Esophagus muscularis mucosa (tissue), 4 donors: ENCODE data around the gene ALOX12B. TPM values are rescaled to one million over a fixed set of nuclear protein-coding genes. Genes with fewer than 3 reads are reported as not detected.

Source experiments
- DNase-seq: peaks from one replicate; pipeline ENCODE4 v3.0.0-alpha.2; 2017; ENCODE audit errors: extremely low spot score
- H3K27ac ChIP-seq, 4 donors: fragments of 200-600 bp; sonication (generic); replicated peaks in 1 of 4; 1 replicate in 3 of 4; 2 replicates in 1 of 4; pipeline ENCODE4 v1.5.1; 2016 to 2019; ENCODE audit warnings: mild to moderate bottlenecking in 1 of 4
- H3K27me3 ChIP-seq, 4 donors: fragments of 200-600 bp; sonication (generic); one replicate each; pipeline versions ENCODE4 v1.5.1 to v1.6.0; 2016 to 2019
- H3K36me3 ChIP-seq, 4 donors: fragments of 200-600 bp; sonication (generic); one replicate each; pipeline ENCODE4 v1.5.1; 2016 to 2019
- H3K4me1 ChIP-seq, 4 donors: fragments of 200-600 bp; sonication (generic); one replicate each; pipeline ENCODE4 v1.5.1; 2016 to 2019
- H3K4me3 ChIP-seq, 4 donors: fragments of 200-600 bp; sonication (generic); 1 replicate in 2 of 4; 2 replicates in 2 of 4; pipeline ENCODE4 v1.5.1; 2016 to 2019; ENCODE audit warnings: mild to moderate bottlenecking in 4 of 4, moderate library complexity in 1 of 4
- H3K9me3 ChIP-seq, 4 donors: fragments of 200-600 bp; sonication (generic); 1 replicate in 3 of 4; 2 replicates in 1 of 4; pipeline ENCODE4 v1.5.1; 2016 to 2019
- EP300 ChIP-seq: sonication (generic); formaldehyde crosslinking; IDR thresholded peaks from one replicate; pipeline ENCODE4 v1.6.1; 2017; ENCODE audit warnings: antibody characterized with exemption
- POLR2A ChIP-seq: fragments of 450-650 bp; IDR thresholded peaks from one replicate; pipeline ENCODE4 v1.6.1; 2017; ENCODE audit warnings: antibody characterized with exemption, moderate library complexity, mild to moderate bottlenecking, low read depth
- POLR2AphosphoS5 ChIP-seq, 2 donors: sonication (generic); formaldehyde crosslinking; IDR thresholded peaks; one replicate each; pipeline ENCODE4 v1.6.1; 2017; ENCODE audit warnings: antibody characterized with exemption in 2 of 2
- WGBS: methylation state at CpG from one replicate; pipeline ENCODE4 v1.1.5; 2018; 5-methylcytosine and 5-hydroxymethylcytosine counted together
- intact Hi-C: fragments of 100-400 bp; cut with DNase I; formaldehyde crosslinking; loops from one replicate; pipeline ENCODE4 v1.15.1; 2023
- total RNA-seq, 4 donors: library from RNA; depleted of rRNA; stranded (reverse); fragments of >200 nt; gene quantifications; one replicate each; pipeline versions ENCODE4 v1.1.0 to v1.2.1, GENCODE V29; 2016
- TF ChIP-seq, protein P1 (sequence below), 3 experiments: fragments of 200-600 bp in 2 of 3; fragments of 450-650 bp in 1 of 3; sonication (generic) in 2 of 3; IDR thresholded peaks; one replicate each; pipeline ENCODE4 v1.5.1; 2017 to 2019; ENCODE audit warnings: antibody characterized with exemption in 3 of 3, mild to moderate bottlenecking in 2 of 3, moderate library complexity in 1 of 3

ALOX12B gene
- total RNA-seq, 4 donors from 2014 or later: not detected

DNA sequence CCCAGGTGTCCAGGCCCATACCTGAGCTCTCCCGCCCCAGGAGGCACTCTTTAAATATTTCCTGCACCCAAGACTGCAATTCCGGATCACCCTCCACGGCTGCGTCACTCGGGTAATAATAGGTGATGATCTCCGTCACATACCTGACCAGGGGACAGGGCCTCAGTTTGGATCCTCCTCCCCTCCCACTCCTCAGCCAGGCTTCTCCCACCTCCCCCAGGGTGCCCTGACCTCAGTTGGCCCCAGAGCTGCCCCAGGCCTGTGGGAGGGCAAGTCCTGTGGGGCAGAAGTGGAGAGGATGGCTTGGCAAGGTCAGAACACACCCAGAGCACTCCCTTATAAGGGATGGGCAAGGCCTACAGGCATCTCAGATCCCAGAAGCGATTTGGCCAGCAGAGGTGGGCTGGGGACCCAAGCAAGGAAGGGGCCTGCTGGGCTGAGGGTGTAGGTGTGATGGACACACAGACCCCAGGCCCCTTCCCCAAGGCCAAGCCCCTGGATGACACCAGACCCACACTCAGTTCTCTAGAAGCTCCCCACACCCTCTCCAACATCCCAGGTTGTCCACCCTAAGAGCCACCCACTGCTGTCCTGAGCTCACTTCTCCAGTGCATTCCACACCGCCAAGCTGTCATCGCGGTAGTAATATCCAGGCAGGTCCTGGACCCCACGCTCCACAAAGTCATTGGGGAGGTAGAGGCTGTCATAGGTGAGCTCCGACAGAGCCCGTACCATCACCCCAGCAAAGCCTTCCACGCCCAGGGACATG is 11.8 kb downstream of the ALOX12B start:
- no peak for TF ChIP-seq POLR2A
- WGBS: 92% methylated on average over 9 of the region's 14 CpGs
- Histone ChIP-seq H3K4me3 (no peak overlapping the region), H3K27ac (no peak overlapping the region), H3K27me3 (peaks cover 8 to 98% (median 58%) of the 10 kb centered on the region in 4 donors), H3K4me1 (peaks cover 30 to 41% (median 40%) of the 10 kb centered on the region in 4 donors), H3K36me3 (no peaks in the 10 kb centered on the region), H3K9me3 (no peaks in the 10 kb centered on the region)
- intact Hi-C loops: no loop called here
- DNase-seq: no peak

DNA sequence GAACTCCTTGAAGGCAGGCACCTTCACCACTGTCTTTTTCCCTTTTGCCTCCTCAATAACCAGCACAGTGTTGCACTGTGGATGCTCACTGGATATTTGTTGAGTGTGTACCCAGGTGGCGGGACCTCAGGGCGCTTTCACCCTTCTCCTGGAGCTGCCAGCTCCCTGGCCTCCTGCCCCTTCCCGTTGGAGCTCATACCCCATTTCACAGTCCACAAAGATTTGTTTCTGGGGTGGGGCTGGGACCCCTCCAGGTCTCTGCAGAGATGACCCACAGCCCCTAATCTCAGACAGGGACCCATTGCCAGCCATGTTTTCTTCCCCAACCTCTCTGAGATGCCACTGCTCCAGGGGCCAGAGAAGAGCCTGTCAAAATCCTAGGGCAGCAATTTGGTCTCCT is 12.4 kb downstream of the ALOX12B start:
- H3K4me1 ChIP-seq: peaks cover 26 to 36% (median 34%) of the 10 kb centered on the region in 4 donors
- TF ChIP-seq POLR2AphosphoS5 (IDR thresholded peaks at IDR 0.05) (no peak), EP300 (no peak), POLR2A (no peak)
- TF ChIP-seq, protein P1, sequence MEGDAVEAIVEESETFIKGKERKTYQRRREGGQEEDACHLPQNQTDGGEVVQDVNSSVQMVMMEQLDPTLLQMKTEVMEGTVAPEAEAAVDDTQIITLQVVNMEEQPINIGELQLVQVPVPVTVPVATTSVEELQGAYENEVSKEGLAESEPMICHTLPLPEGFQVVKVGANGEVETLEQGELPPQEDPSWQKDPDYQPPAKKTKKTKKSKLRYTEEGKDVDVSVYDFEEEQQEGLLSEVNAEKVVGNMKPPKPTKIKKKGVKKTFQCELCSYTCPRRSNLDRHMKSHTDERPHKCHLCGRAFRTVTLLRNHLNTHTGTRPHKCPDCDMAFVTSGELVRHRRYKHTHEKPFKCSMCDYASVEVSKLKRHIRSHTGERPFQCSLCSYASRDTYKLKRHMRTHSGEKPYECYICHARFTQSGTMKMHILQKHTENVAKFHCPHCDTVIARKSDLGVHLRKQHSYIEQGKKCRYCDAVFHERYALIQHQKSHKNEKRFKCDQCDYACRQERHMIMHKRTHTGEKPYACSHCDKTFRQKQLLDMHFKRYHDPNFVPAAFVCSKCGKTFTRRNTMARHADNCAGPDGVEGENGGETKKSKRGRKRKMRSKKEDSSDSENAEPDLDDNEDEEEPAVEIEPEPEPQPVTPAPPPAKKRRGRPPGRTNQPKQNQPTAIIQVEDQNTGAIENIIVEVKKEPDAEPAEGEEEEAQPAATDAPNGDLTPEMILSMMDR (IDR thresholded peaks at IDR 0.05): no peak
- H3K27me3 ChIP-seq: peaks cover 8 to 98% (median 57%) of the 10 kb centered on the region in 4 donors
- no peak overlapping the region for H3K4me3 ChIP-seq
- no peaks in the 10 kb centered on the region for H3K9me3 ChIP-seq
- no peak overlapping the region for H3K27ac ChIP-seq
- no peaks in the 10 kb centered on the region for H3K36me3 ChIP-seq
- DNase-seq: no peak
- intact Hi-C loops: no loop called here
- WGBS: 80% methylated on average over 1 of the region's 3 CpGs

DNA sequence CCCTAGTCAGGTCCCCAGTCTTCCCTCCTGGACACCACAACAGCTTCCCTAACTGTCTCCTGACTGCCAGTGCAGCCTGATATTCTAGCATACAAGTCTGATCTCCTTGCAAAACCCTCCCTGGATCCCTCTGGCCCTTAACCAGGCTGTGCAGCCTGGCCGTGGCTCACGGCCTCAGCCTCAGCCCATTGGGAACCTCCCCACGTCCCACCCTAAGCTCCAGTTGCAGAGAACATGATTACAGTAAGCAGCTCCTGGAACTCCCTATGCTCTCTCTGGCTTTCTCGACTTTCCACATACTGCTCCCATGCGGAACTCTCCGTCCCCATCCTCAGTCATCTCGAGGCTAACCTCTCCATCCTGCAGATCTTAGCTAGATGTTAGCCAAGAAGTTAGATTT is 13.0 kb downstream of the ALOX12B start:
- Histone ChIP-seq H3K27me3 (peaks cover 8 to 95% (median 57%) of the 10 kb centered on the region in 4 donors), H3K4me3 (no peak overlapping the region), H3K4me1 (peaks cover 24 to 34% (median 31%) of the 10 kb centered on the region in 4 donors), H3K27ac (no peak overlapping the region), H3K36me3 (no peaks in the 10 kb centered on the region), H3K9me3 (no peaks in the 10 kb centered on the region)
- DNase-seq: no peak
- TF ChIP-seq POLR2AphosphoS5 (IDR thresholded peaks at IDR 0.05) (no peak), EP300 (no peak), POLR2A (no peak)
- TF ChIP-seq, protein P1 (IDR thresholded peaks at IDR 0.05): no peak
- WGBS: 45% methylated on average over 5 of the region's 7 CpGs
- intact Hi-C loops: no loop called here

DNA sequence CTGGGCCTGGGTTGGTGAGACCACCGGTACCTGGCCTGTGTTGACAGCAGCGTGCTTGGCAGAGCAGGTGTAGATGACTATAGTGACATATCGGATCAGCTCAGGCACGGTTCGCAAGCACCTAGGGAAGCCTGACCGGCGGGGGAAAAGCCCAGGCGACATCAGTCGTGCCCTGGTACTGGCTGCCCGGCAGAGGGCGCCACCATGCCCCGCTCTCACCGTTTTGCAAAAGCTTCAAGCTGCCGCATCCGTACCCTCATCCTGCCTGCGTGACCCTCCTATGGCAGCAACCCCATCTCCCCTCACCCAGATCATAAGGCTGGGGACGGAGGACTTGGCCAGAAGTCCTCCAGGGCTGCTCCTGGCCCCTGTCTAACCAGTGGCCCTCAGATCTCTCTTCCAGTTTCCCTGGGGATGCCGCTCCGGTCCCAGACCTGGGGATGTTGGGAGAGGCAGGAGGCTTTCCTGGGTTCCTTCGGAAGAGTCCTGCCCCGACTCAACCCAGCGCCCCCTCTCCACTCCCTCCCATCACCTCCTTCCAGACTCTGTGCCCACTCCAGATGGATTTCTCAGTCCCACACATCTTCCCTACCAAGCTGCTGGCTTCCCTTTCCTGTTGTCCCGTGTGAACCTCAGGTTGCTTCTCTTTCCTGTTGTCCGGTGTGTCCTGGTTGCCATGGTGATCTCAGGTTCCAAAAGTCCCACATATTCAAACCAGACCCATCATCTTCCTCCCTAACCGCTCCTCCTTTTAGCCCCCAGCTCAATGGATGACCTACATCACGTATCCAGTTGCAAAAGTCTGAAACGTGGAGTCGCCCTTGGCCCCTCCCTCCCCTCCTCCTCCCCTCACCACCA is 13.7 kb downstream of the ALOX12B start:
- 10% methylated on average over 17 of the region's 28 CpGs for WGBS
- intact Hi-C loops: no loop called here
- H3K27me3 ChIP-seq: peaks cover 8 to 88% (median 52%) of the 10 kb centered on the region in 4 donors

More for the DNA sequence above, 13.7 kb downstream of the ALOX12B start:
- TF ChIP-seq, protein P1 (IDR thresholded peaks at IDR 0.05): peak; percentile 59 to 95 (median 73)
- no peak for TF ChIP-seq POLR2A
- no peak for TF ChIP-seq EP300
- H3K9me3 ChIP-seq: no peaks in the 10 kb centered on the region
- no peaks in the 10 kb centered on the region for H3K36me3 ChIP-seq
- peaks cover 19 to 31% (median 26%) of the 10 kb centered on the region in 4 donors for H3K4me1 ChIP-seq
- H3K4me3 ChIP-seq: peak overlapping the region in 2 of 4 donors; percentile 18 to 38
- no peak for DNase-seq
- H3K27ac ChIP-seq: no peak overlapping the region
